ENCODE data around the gene WDR59. TPM values are rescaled to one million over a fixed set of nuclear protein-coding genes. Genes with fewer than 3 reads are reported as not detected.
"Not testable (repeated sequence)": the region's sequence is repeated elsewhere in the genome, so short reads cannot be mapped to it uniquely, and the experiment has no call there.

Gene WDR59
- 6.4 and 32.0 TPM in 2 replicates for total RNA-seq (2014; rRNA removed; shearing (Covaris generic))

- peak; percentile 100 for DNase-seq (ENCODE audit: low read depth)
These were observed at the start of gene WDR59 for GRCh38 chr16:74984529-74985296. WDR59 (minus strand) TSS chr16:74985123; CDS start chr16:74985017, 106 bp downstream.

DNA sequence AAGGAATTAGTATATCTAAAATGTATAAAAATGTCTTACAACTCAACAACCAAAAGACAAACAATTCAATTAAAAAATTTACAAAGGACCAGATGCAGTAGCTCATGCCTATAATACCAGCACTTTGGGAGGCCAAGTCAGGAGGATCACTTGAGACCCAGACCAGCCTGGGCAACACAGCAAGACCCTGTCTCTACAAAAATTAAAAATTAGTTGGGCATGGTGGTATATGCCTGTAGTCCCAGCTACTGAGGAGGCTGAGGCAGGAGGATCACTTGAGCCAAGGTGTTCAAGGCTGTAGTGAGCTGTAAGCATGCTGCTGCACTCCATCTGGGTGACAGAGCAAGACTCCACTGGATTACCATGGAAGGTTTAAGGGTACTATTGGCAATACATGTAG is 47.7 kb upstream of the WDR59 start:
- no peak for DNase-seq (ENCODE audit: low read depth)

DNA sequence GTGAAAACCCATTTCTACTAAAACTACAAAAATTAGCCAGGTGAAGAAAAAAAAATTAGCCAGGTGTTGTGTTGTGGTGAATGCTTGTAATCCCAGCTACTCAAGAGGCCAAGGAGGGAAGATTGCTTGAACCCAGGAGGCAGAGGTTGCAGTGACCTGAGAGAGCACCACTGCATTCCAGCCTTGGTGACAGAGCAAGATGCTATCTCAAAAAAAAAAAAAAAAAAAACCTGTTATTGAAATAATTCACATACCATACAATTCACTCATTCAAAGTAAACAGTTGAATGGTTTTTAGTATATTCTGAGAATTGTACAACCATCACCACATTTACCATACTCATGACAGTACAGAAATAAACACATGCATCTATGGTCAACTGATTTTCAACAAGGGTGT is 44.9 kb upstream of the WDR59 start:
- peak; percentile 81 for DNase-seq (ENCODE audit: low read depth)

GRCh38 chr16:75028544-75029135 is 43.7 kb upstream of the WDR59 start:
- no peak for DNase-seq (ENCODE audit: low read depth)

DNA sequence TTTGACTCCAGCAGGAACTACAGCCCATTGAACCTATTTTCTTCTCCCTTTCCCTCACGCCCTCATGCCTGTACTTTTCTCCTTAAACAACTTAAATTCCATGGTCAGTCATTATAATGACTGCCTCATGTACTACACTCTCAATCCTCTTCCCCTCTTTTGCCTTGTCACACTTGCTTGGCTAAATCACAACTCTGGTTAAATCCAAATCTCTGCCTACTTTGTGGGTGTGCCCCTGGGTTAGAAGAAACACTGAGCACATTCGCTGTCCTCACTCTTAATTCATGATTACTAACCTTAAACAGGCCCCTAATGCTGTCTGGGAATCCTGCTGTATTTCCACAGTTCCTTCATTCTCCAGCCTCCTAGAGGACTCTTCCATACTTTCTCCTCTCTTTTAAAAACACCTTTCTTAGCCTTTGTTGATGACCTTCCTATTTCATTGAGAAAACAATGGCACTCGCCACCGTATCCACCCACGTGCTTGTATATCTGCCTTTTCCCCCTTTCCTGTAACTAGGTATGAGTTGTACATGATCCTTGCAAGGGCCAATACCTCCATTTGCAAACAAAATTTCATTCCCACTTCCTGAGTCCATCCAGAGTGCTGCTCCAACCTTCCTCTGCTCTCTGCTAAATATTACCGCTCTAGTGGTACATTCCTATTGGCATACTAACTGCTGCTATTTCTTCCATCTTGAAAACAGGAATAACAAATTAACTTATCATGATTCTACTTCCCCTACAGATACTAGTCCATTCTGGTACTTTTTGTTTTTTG is 42.8 kb upstream of the WDR59 start:
- DNase-seq (ENCODE audit: low read depth): peak; percentile 37

DNA sequence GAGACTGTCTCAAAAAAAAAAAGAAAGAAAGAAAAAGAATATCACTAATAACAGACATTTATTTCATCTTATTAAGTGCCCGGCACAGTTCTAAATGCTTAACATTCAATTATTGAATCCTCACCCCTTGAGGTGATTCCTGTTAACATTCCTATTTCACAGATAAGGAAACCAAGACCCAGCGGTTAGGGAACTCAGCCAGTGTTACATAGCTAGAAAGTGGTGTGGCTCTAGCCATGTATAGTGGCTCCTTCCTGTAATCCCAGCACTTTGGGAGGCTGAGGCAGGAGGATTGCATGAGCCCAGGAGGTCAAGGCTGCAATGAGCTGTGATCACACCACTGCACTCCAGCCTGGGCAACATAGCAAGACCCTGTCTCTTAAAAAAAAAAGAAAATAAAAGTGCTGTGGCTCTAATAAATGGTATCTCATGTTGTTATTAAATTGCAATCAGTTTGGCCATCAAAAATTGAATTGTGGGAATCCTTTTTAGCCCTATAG is 42.0 kb upstream of the WDR59 start:
- no peak for DNase-seq (ENCODE audit: low read depth)

DNA sequence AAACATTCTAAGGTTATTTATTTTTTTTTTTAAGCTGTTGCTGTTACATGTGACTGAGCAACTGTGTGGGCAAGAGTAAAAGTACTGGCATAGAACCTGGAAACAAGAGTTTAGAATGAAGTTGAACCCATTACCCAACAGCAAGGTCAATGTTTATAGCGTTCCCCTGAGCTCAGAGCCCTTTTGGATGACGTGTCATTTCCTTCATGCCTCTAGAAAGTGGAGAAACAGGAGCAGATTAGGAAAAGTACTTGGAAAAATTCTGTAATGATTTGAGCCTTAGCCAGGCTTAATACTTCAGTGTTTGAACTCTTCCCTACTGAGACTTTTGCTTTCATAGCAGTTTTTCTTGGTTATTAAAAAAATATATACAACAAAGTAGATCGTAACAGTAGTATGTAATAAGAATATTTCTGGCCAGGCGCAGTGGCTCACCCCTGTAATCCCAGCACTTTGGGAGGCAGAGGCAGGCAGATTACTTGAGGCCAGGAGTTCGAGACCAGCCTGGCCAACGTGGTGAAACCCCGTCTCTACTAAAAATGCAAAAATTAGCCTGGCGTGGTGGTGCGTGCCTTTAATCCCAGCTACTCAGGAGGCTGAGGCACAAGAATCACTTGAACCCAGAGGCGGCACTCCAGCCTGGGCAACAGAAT is 41.4 kb upstream of the WDR59 start:
- peak; percentile 90 for DNase-seq (ENCODE audit: low read depth)

- peak; percentile 48 for DNase-seq (ENCODE audit: low read depth)
These were observed 40.8 kb upstream of the WDR59 start for GRCh38 chr16:75025761-75026160.

DNA sequence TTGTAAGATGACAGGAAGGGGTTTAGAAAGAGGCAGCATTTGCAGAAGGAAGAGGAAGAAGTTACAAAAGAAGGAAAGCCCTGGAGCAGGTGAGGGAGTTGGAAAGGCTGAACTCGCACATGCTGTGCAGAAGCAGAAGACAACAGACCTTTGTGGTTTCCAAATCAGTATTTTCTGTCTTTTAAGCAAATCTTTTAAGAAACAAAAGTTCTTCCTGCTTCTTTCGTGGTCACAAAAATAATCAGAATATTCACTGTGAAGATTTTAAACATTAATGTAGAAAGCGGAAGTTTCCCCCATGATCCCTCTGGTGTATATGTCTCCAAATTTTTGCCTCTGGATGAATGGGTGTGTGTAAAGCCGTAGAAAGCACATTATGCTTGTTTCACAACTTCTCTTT is 39.7 kb upstream of the WDR59 start:
- DNase-seq (ENCODE audit: low read depth): no peak

- DNase-seq (ENCODE audit: low read depth): no peak
These were observed 39.3 kb upstream of the WDR59 start for GRCh38 chr16:75024182-75024581.

DNA sequence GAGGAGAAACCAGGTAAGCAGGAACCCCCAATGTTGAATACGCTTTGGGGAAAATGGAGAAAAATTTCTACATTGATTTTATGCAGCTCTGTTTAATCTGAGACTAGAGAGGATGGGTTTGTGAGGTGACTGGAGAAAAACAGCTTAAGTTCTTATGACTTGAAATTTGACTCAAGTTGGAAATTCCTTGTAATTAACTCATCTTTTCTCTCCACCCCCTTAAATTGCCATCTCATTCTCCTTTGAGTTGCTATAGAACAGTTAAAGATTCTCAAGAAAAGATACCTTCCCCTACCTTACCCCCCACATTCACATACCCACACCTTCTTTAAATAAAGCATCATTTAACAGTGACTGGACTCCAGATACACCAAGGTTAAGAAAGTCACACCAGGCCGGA is 38.1 kb upstream of the WDR59 start:
- peak; percentile 53 for DNase-seq (ENCODE audit: low read depth)

DNA sequence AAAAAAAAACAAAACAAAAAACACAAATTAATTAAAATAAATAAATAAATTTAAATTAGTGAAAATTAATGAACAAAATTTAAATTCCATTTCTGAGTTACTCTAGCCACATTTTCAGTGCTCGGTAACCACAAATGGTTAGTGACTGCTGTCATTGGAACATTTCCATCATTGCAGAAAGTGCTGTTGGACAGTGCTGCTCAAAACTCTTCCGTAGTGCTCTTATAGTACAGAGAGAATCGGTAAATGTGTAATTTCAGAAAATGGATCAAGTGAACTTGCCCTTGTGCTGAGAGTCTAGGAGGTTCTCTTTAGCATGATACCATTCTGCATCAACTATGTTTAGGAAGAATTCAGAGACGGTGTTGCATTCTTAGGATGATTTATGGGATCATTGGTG is 37.6 kb upstream of the WDR59 start:
- DNase-seq (ENCODE audit: low read depth): peak; percentile 53

DNA sequence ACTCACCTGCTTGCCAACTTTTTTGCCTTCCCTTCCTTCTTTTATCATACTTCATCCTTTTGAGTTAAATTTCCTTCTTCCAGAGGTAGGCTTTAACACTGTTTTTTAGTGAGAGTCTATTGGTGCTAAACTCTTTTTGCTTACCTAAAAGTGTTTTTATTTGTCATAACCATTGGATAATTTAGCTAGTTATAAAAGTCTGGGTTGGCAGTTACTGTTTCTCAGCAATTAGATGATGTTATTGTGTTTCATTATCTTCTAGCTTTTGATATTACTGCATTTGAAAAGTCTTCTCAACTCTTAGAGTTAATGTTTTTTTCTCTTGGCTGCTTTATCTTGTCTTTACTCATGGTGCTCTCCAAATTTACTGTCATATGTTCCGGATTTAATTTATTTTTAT is 36.5 kb upstream of the WDR59 start:
- no peak for DNase-seq (ENCODE audit: low read depth)

DNA sequence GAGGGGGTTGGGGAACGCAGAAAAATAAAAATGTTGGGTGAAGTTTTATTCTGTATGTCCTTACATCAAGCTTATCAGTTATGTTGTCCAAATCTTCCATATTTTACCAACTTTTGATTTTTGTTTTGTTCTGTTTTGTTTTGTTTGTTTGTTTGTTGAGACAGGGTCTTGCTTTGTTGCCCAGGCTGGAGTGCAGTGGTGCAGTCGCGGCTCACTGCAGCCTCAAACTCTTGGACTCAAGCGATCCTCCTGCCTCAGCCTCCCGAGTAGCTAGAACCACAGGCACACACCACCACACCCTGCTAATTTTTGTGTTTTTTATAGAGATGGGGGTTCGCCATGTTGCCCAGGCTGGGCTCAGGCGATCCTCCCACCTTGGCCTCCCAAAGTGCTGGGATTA is 34.7 kb upstream of the WDR59 start:
- no peak for DNase-seq (ENCODE audit: low read depth)

DNA sequence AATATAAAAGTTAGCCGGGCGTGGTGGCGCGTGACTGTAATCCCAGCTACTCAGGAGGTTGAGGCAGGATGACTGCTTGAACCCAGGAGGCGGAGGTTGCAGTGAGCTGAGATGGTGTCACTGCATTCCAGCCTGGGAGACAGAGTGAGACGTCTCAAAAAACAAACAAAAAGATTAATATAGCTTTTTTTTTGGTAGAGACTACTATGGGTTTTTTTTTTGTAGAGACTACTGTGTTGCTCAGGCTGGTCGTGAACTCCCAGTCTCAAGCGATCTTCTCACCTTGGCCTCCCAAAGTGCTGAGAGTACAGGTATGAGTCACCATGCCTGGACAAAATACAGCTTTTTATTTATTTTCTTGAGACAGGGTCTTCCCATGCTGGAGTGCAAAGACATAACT is 34.1 kb upstream of the WDR59 start:
- DNase-seq (ENCODE audit: low read depth): peak; percentile 72

DNA sequence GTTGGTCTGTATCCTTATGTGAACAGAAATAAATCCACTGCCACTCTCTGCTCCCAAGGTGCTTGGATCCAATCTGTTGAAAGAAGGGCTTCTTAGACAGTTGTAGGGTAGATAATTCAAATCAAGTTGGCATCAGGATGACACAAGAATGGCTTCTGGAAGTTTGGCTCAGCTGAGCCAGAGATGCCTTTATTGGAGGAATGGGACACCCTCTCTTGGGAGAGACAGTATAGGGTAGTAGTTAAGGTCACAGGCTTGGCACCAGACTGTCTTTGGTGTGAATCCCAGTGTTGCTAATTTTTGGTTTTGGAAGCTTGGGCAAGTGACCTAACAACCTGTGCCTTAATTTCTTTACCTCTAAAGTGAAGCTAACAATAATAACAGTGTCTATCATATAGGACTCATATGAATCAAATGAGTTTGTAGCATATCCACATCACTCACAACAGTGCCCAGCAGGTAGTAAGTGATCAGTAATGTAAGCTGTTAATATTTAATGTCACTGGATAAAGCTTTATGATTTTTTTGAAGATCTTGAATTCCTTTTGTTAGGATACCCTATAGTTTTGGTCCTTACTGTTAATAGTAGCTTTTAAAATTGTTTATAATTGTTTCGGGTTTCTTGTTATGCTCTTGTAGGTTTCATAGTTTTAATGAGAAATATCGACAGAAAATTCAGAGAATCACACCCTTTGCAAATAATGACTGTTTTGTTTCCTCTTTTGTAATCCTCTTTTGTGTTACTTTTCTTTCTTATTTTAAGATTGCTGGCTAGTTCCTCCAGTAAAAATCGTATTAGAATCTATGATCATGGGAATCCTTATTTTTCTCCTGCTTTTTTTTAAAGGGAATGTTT is 33.0 kb upstream of the WDR59 start:
- no peak for DNase-seq (ENCODE audit: low read depth)

DNA sequence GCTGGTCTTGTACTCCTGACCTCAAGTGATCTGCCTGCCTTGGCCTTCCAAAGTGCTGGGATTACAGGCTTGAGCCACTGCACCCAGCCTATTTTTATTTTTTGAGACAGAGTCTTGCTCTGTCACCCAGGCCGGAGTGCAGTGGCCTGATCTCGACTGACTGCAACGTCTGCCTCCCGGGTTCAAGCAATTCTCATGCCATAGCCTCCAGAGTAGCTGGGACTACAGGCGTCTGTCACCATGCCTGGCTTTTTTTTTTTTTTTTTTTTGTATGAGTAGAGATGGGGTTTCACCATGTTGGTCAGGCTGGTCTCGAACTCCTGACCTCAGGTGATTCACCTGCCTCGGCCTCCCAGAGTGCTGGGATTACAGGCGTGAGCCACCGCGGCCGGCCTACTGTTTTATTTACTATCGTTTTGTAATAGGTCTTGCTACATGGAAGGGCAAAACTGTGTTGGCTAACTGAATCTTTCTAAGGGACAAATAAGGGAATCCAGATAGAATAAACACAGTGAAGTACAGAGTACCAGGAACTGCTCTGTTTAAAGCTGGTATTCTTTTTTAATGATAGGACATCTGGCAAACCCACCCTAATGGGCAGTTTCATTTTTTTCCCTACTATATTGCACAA is 31.6 kb upstream of the WDR59 start:
- DNase-seq (ENCODE audit: low read depth): peak; percentile 45

GRCh38 chr16:75014318-75014717 is 29.4 kb upstream of the WDR59 start:
- no peak for DNase-seq (ENCODE audit: low read depth)

- DNase-seq (ENCODE audit: low read depth): not testable (repeated sequence)
These were observed 28.2 kb upstream of the WDR59 start for GRCh38 chr16:75013123-75013522.

- DNase-seq (ENCODE audit: low read depth): peak; percentile 37
These were observed 27.6 kb upstream of the WDR59 start for GRCh38 chr16:75012380-75013081.

Measured in M059J (cell line).